H9 (cell line): ENCODE measurements around the gene LSMEM2. TPM values are rescaled to one million over a fixed set of nuclear protein-coding genes. Genes with fewer than 3 reads are reported as not detected.

Experiments
- DNase-seq: peaks from one replicate; pipeline ENCODE4 v3.0.0-alpha.2; 2017
- H2AFZ ChIP-seq: one replicate; pipeline ENCODE4 v1.6.1; 2013; ENCODE audit warnings: mild to moderate bottlenecking, low read length, control low read depth, moderate library complexity
- H2AK5ac ChIP-seq: 2 replicates; pipeline ENCODE4 v1.6.1; 2013; ENCODE audit warnings: low read length, control low read depth, mixed read lengths; ENCODE audit not compliant: insufficient read length
- H2BK120ac ChIP-seq: one replicate; pipeline ENCODE4 v1.6.1; 2013; ENCODE audit warnings: low read depth, mild to moderate bottlenecking, low read length, control low read depth, inconsistent platforms; ENCODE audit not compliant: poor library complexity, severe bottlenecking
- H2BK12ac ChIP-seq: 2 replicates; pipeline ENCODE4 v1.6.1; 2013; ENCODE audit warnings: low read length, control low read depth, mixed read lengths, low read depth; ENCODE audit not compliant: insufficient read length
- H2BK15ac ChIP-seq: 2 replicates; pipeline ENCODE4 v1.6.1; 2013; ENCODE audit warnings: low read depth, low read length, control low read depth
- H2BK20ac ChIP-seq: one replicate; pipeline ENCODE4 v1.6.1; 2013; ENCODE audit warnings: low read depth, mild to moderate bottlenecking, low read length, control low read depth, inconsistent platforms; ENCODE audit not compliant: poor library complexity, severe bottlenecking
- H2BK5ac ChIP-seq: 2 replicates; pipeline ENCODE4 v1.6.1; 2013; ENCODE audit warnings: low read length, control low read depth, mixed read lengths; ENCODE audit not compliant: insufficient read length
- H3K14ac ChIP-seq: 2 replicates; pipeline ENCODE4 v1.6.1; 2013; ENCODE audit warnings: low read length, control low read depth; ENCODE audit not compliant: insufficient read depth
- H3K18ac ChIP-seq: 2 replicates; pipeline ENCODE4 v1.6.1; 2013; ENCODE audit warnings: low read depth, mild to moderate bottlenecking, mixed read lengths, low read length, control low read depth; ENCODE audit not compliant: insufficient read length
- H3K23ac ChIP-seq: 2 replicates; pipeline ENCODE4 v1.6.1; 2013; ENCODE audit warnings: low read length, control low read depth, mixed read lengths, low read depth; ENCODE audit not compliant: insufficient read length
- H3K23me2 ChIP-seq: 2 replicates; pipeline ENCODE4 v1.6.1; 2013; ENCODE audit warnings: low read depth, mild to moderate bottlenecking, mixed read lengths, low read length, control low read depth; ENCODE audit not compliant: insufficient read length, poor library complexity, severe bottlenecking
- H3K27ac ChIP-seq: 2 replicates; pipeline ENCODE4 v1.5.1; 2013; ENCODE audit warnings: low read length, control low read depth, mixed read lengths, low read depth; ENCODE audit not compliant: insufficient read length
- H3K27me3 ChIP-seq: 2 replicates; pipeline ENCODE4 v1.6.1; 2013; ENCODE audit warnings: low read length, control low read depth, inconsistent platforms; ENCODE audit not compliant: insufficient read depth
- H3K4ac ChIP-seq: 2 replicates; pipeline ENCODE4 v1.6.1; 2013; ENCODE audit warnings: low read depth, mild to moderate bottlenecking, control low read depth, inconsistent platforms, low read length, moderate library complexity
- H3K4me1 ChIP-seq: 2 replicates; pipeline ENCODE4 v1.6.1; 2013; ENCODE audit warnings: low read length, control low read depth, inconsistent platforms; ENCODE audit not compliant: insufficient read depth
- H3K4me2 ChIP-seq: 2 replicates; pipeline ENCODE4 v1.6.1; 2013; ENCODE audit warnings: low read length, control low read depth, mixed read lengths; ENCODE audit not compliant: insufficient read length, insufficient read depth
- H3K56ac ChIP-seq: 2 replicates; pipeline ENCODE4 v1.6.1; 2013; ENCODE audit warnings: low read depth, mild to moderate bottlenecking, mixed read lengths, low read length, control low read depth; ENCODE audit not compliant: insufficient read length
- H3K79me1 ChIP-seq: 2 replicates; pipeline ENCODE4 v1.6.1; 2013; ENCODE audit warnings: low read depth, mild to moderate bottlenecking, moderate library complexity, low read length, control low read depth, inconsistent platforms; ENCODE audit not compliant: insufficient read depth, poor library complexity, severe bottlenecking
- H3K79me2 ChIP-seq: 2 replicates; pipeline ENCODE4 v1.6.1; 2013; ENCODE audit warnings: low read length, control low read depth, inconsistent platforms; ENCODE audit not compliant: insufficient read depth
- H3K9ac ChIP-seq: 2 replicates; pipeline ENCODE4 v1.6.1; 2013; ENCODE audit warnings: low read length, control low read depth, mixed read lengths; ENCODE audit not compliant: insufficient read length; ENCODE audit errors: extremely low read depth
- H3K9me3 ChIP-seq: one replicate; pipeline ENCODE4 v1.6.1; 2013; ENCODE audit warnings: low read depth, low read length, inconsistent platforms; ENCODE audit not compliant: control insufficient read depth
- H3T11ph ChIP-seq: one replicate; pipeline ENCODE4 v1.6.1; 2013; ENCODE audit warnings: mild to moderate bottlenecking, low read length, control low read depth, inconsistent platforms
- H4K20me1 ChIP-seq: one replicate; pipeline ENCODE4 v1.6.1; 2013; ENCODE audit not compliant: control insufficient read depth, insufficient read length, insufficient read depth
- H4K5ac ChIP-seq: 2 replicates; pipeline ENCODE4 v1.6.1; 2013; ENCODE audit warnings: low read depth, mild to moderate bottlenecking, mixed read lengths, low read length, control low read depth; ENCODE audit not compliant: insufficient read length
- H4K8ac ChIP-seq: replicated peaks from 2 replicates; pipeline ENCODE4 v1.6.1; 2013; ENCODE audit warnings: low read length, control low read depth, mixed read lengths, low read depth; ENCODE audit not compliant: insufficient read length
- H4K91ac ChIP-seq: 2 replicates; pipeline ENCODE4 v1.6.1; 2013; ENCODE audit warnings: low read depth, mild to moderate bottlenecking, moderate library complexity, mixed read lengths, low read length, control low read depth; ENCODE audit not compliant: insufficient read length
- H3K27ac Mint-ChIP-seq, 3 experiments: 2 replicates in 2 of 3; 3 replicates in 1 of 3; pipeline ENCODE4 v1.8.0; 2020 to 2021; ENCODE audit warnings: mixed read lengths in 3 of 3, mild to moderate bottlenecking in 1 of 3, moderate library complexity in 1 of 3
- H3K27me3 Mint-ChIP-seq: 2 replicates; pipeline ENCODE4 v1.8.0; 2021; ENCODE audit warnings: low read depth, mild to moderate bottlenecking, moderate library complexity, mixed read lengths
- H3K36me3 Mint-ChIP-seq, 3 experiments: 2 replicates in 2 of 3; 3 replicates in 1 of 3; pipeline ENCODE4 v1.8.0; 2020 to 2021; ENCODE audit warnings: low read depth in 3 of 3, mixed read lengths in 3 of 3; ENCODE audit not compliant: insufficient read depth in 1 of 3
- H3K4me1 Mint-ChIP-seq, 2 experiments: 2 replicates each; pipeline ENCODE4 v1.8.0; 2020; ENCODE audit warnings: mixed read lengths in 2 of 2
- H3K4me3 Mint-ChIP-seq, 2 experiments: 2 replicates in 1 of 2; 3 replicates in 1 of 2; pipeline ENCODE4 v1.8.0; 2020 to 2021; ENCODE audit warnings: mild to moderate bottlenecking in 2 of 2, mixed read lengths in 2 of 2, moderate library complexity in 1 of 2
- H3K9me3 Mint-ChIP-seq, 2 experiments: 2 replicates in 1 of 2; 3 replicates in 1 of 2; pipeline ENCODE4 v1.8.0; 2020; ENCODE audit warnings: mild to moderate bottlenecking in 2 of 2, mixed read lengths in 2 of 2, moderate library complexity in 1 of 2
- CTCF ChIP-seq: fragments of 200-600 bp; sonication (generic); conservative IDR thresholded peaks from 3 replicates; pipeline ENCODE4 v1.8.0; 2021; ENCODE audit warnings: antibody characterized with exemption, mild to moderate bottlenecking
- WGBS: extraction: QIAGEN DNeasy Blood & Tissue Kit; methylation state at CpG from one replicate; pipeline ENCODE4 v1.1.7; 2013; ENCODE audit warnings: missing lambda C conversion rate, low lambda C conversion rate, mixed read lengths; ENCODE audit not compliant: insufficient read length; ENCODE audit errors: extremely low coverage; 5-methylcytosine and 5-hydroxymethylcytosine counted together
- total RNA-seq: library from RNA; stranded (reverse); gene quantifications from 2 replicates; pipeline ENCODE4 v1.2.1, GENCODE V29; 2021

The LSMEM2 gene
- total RNA-seq, 1 experiment from 2014 or later, result 0.50 TPM

GRCh38 chr3:50298836-50299637 is 20.1 kb downstream of the LSMEM2 start, which contains the start of the genes HYAL3 and NAA80:
Gene HYAL3, minus strand, starts transcription at chr3:50299405. Its CDS starts 3,803 bp downstream, at chr3:50295602.
Gene NAA80, minus strand, starts transcription at chr3:50299405. Its CDS starts 1,942 bp downstream, at chr3:50297463.
- H2AK5ac ChIP-seq, result no peak within 1 kb of the TSS
- no peak within 1 kb of the TSS for H2AFZ ChIP-seq
- no peak within 1 kb of the TSS for H3K56ac ChIP-seq
- H4K8ac ChIP-seq, result no peak within 1 kb of the TSS
- no peak within 1 kb of the TSS for H3K4ac ChIP-seq
- H4K91ac ChIP-seq, result no peak within 1 kb of the TSS
- TF ChIP-seq CTCF, result peak; percentile 37; the same call in 2 of the 3 replicates
- no peaks in the 10 kb centered on the region for H3K27me3 Mint-ChIP-seq
- no peaks in the 10 kb centered on the region for H3K27me3 ChIP-seq
- WGBS, result no CpG with 5 or more reads among the region's 61 CpGs
- no peak within 1 kb of the TSS for H3T11ph ChIP-seq
- H2BK15ac ChIP-seq, result no peak within 1 kb of the TSS
- peak; percentile 100 for DNase-seq
- no peaks in the 10 kb centered on the region for H3K9me3 ChIP-seq
- H3K4me1 Mint-ChIP-seq, result peaks cover 25 to 27% of the 10 kb centered on the region in 2 experiments
- no peak within 1 kb of the TSS for H2BK120ac ChIP-seq
- H3K27ac ChIP-seq, result peak within 1 kb of the TSS; percentile 21
- H3K18ac ChIP-seq, result peak within 1 kb of the TSS; percentile 24
- H3K9me3 Mint-ChIP-seq, result no peaks in the 10 kb centered on the region; a peak in 1 of 5 replicates
- H3K27ac Mint-ChIP-seq, result peak within 1 kb of the TSS; percentile 76 to 99 (median 88); a peak in 6 of 7 replicates
- H2BK20ac ChIP-seq, result no peak within 1 kb of the TSS
- peak within 1 kb of the TSS; percentile 17 for H3K9ac ChIP-seq
- peak within 1 kb of the TSS; percentile 55 for H3K4me2 ChIP-seq
- H2BK12ac ChIP-seq, result no peak within 1 kb of the TSS
- H3K36me3 Mint-ChIP-seq, result peaks cover 0 to 8% (median 1%) of the 10 kb centered on the region in 3 experiments; a peak in 1 of 7 replicates
- H2BK5ac ChIP-seq, result no peak within 1 kb of the TSS
- H3K23me2 ChIP-seq, result peaks cover 6% of the 10 kb centered on the region
- no peak within 1 kb of the TSS for H3K14ac ChIP-seq
- H3K4me1 ChIP-seq, result no peaks in the 10 kb centered on the region
- peak within 1 kb of the TSS; percentile 87 to 99 for H3K4me3 Mint-ChIP-seq
- H4K20me1 ChIP-seq, result no peaks in the 10 kb centered on the region
- H3K79me2 ChIP-seq, result no peaks in the 10 kb centered on the region
- no peak within 1 kb of the TSS for H3K23ac ChIP-seq
- H3K79me1 ChIP-seq, result no peaks in the 10 kb centered on the region
- H4K5ac ChIP-seq, result no peak within 1 kb of the TSS
